Measurements from ENCODE around the gene ABCD1. TPM values are rescaled to one million over a fixed set of nuclear protein-coding genes. Genes with fewer than 3 reads are reported as not detected.

Gene ABCD1
- total RNA-seq, 2 donors from 2014 or later, result 12.7 to 16.8 TPM

DNA sequence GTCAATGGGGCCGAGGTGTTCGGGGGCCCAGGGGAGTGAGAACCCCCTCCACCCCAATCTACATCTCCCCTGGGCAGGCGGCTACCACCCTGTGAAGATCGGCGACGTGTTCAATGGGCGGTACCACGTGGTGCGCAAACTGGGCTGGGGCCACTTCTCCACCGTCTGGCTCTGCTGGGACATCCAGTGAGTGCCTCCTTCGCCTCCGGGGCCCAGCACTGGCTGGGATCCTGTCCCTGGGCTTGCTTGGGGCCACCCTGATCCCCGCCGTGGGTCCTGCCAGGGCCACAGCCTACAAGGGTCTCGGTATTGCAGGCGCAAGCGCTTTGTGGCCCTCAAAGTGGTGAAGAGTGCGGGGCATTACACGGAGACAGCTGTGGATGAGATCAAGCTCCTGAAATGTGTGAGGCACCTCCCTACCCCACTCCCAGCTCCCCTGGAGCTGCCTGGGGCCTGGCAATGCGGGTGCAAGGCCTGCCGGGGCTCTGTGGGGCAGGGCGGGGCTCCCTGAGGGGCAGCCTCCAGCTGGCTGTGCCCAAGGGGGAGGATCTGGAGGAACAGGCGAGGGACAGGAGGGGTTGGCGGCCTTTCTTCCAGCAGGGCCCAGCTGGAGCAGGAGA is 56.9 kb downstream of the ABCD1 start:
- DNase-seq, result no peak
- no peak for TF ChIP-seq CTCF (IDR thresholded peaks at IDR 0.05)
- Histone ChIP-seq H3K9ac (ENCODE audit: low read depth in 2 of 2, low read length in 2 of 2) (peak overlapping the region in 1 of 2 donors; percentile 12), H3K27ac (no peak overlapping the region), H3K4me1 (no peaks in the 10 kb centered on the region), H3K27me3 (peaks cover 6% of the 10 kb centered on the region), H3K4me3 (no peak overlapping the region), H3K9me3 (no peaks in the 10 kb centered on the region), H3K36me3 (no peaks in the 10 kb centered on the region)
- intact Hi-C loops (cut with DNase I), result no loop called here

DNA sequence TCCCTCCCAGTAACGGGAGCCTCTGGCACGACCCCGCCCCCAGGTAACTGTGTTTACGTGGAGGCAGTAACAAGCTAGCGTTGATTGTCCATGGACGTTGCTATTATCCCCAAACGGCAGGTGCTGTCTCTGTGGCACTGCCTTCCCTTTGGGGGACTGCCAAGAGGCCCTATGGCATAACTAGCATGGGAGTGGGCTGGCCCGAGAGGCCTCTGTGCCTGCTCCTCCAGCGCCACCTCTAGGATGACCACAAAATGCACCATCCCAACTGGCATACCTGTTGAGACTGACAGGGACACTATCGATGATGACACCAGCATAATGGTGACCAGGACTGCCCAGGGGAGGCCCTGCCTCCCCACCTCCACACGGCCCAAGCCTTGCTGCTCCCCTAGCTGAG is 57.7 kb downstream of the ABCD1 start:
- Histone ChIP-seq H3K27ac (no peak overlapping the region), H3K9ac (ENCODE audit: low read depth in 2 of 2, low read length in 2 of 2) (no peak overlapping the region), H3K9me3 (no peaks in the 10 kb centered on the region), H3K36me3 (no peaks in the 10 kb centered on the region), H3K4me3 (no peak overlapping the region), H3K4me1 (no peaks in the 10 kb centered on the region), H3K27me3 (peaks cover 6% of the 10 kb centered on the region)
- intact Hi-C loops (cut with DNase I), result no loop called here
- DNase-seq, result no peak
- TF ChIP-seq CTCF (IDR thresholded peaks at IDR 0.05), result no peak

GRCh38 chrX:153782871-153783270 is 58.2 kb downstream of the ABCD1 start:
- H3K4me1 ChIP-seq, result no peaks in the 10 kb centered on the region
- no peak for DNase-seq

DNA sequence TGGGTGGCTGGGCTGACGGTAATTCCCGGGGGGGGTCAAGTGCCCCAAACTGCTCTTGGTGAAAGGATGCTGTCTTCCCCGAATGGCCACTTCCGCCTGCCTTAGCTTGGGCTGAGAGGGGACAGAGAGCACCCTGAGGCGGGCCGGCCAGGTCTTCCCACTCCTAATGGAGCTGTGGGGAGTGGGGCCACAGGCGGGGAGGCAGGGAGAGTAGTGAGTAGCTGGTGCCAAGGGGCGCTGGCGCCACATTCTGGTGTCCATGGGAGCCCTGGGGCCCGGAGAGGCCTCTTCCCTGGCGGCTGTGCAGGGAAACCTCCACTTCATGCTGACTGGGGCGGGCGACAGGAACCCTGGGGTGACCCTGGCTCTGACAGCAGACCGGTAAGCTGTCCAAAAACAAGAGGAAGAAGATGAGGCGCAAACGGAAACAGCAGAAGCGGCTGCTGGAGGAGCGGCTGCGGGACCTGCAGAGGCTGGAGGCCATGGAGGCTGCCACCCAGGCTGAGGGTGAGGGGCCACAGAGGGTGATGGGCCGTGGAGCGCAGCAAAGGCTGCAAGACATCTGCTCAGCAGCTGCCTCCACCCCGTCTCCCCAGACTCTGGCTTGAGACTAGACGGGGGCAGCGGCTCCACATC is 58.8 kb downstream of the ABCD1 start:
- no peaks in the 10 kb centered on the region for H3K36me3 ChIP-seq
- no peak for DNase-seq
- H3K27me3 ChIP-seq, result peaks cover 6% of the 10 kb centered on the region
- no peak for TF ChIP-seq CTCF (IDR thresholded peaks at IDR 0.05)
- H3K9me3 ChIP-seq, result no peaks in the 10 kb centered on the region
- H3K9ac ChIP-seq (ENCODE audit: low read depth in 2 of 2, low read length in 2 of 2), result no peak overlapping the region
- H3K4me1 ChIP-seq, result no peaks in the 10 kb centered on the region
- no peak overlapping the region for H3K27ac ChIP-seq
- no peak overlapping the region for H3K4me3 ChIP-seq
- intact Hi-C loops (cut with DNase I), result no loop called here

More at GRCh38 chrX:153782871-153783270, 58.2 kb downstream of the ABCD1 start:
- Histone ChIP-seq H3K27me3 (peaks cover 6% of the 10 kb centered on the region), H3K9me3 (no peaks in the 10 kb centered on the region), H3K36me3 (no peaks in the 10 kb centered on the region), H3K4me3 (no peak overlapping the region), H3K27ac (no peak overlapping the region), H3K9ac (ENCODE audit: low read depth in 2 of 2, low read length in 2 of 2) (no peak overlapping the region)
- intact Hi-C loops (cut with DNase I), result no loop called here
- no peak for TF ChIP-seq CTCF (IDR thresholded peaks at IDR 0.05)

DNA sequence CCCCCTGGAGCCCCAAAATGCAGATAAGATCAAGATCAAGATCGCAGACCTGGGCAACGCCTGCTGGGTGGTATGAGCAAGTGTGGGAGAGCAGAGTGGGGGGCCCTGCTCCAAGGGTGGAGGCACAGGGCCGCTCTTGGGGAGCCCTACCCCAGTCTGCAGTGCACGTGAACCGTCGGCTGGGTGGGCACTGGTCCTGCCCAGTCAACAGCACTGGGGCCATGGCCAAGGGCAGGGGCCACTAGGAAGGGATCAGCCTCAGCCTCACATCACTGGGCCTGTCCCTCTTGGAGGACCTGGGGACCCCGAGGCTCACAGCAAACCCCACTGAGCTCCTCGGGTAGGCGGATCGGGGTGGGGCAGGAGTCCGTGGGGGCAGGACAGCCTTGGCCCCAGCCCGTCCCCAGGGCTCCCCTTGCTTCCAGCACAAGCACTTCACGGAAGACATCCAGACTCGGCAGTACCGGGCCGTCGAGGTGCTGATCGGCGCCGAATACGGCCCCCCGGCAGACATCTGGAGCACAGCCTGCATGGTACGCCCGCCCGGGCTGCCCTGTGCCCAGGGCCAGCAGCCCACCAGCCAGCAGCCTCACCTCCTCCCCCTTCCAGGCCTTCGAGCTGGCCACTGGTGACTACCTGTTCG is 59.8 kb downstream of the ABCD1 start:
- no peaks in the 10 kb centered on the region for H3K4me1 ChIP-seq
- no peak for TF ChIP-seq CTCF (IDR thresholded peaks at IDR 0.05)
- H3K36me3 ChIP-seq, result no peaks in the 10 kb centered on the region
- peaks cover 6% of the 10 kb centered on the region for H3K27me3 ChIP-seq
- H3K27ac ChIP-seq, result no peak overlapping the region
- DNase-seq, result no peak
- no peak overlapping the region for H3K4me3 ChIP-seq
- H3K9ac ChIP-seq (ENCODE audit: low read depth in 2 of 2, low read length in 2 of 2), result no peak overlapping the region
- H3K9me3 ChIP-seq, result no peaks in the 10 kb centered on the region
- intact Hi-C loops (cut with DNase I), result no loop called here
